HL-60 (cell line): ENCODE measurements around the gene SKAP2.

Source experiments
- DNase-seq, 2 experiments: peaks; one replicate each; pipeline ENCODE4 v3.0.0-alpha.2; 2010 to 2020; ENCODE audit warnings: low read depth in 1 of 2, low spot score in 1 of 2
- H3K27ac ChIP-seq: fragments of 250-450 bp; sonication (Bioruptor Pico); replicated peaks from 2 replicates; pipeline ENCODE4 v1.5.1; 2020; ENCODE audit warnings: mild to moderate bottlenecking, moderate library complexity
- H3K27me3 ChIP-seq: fragments of 250-450 bp; sonication (Bioruptor Pico); 2 replicates; pipeline ENCODE4 v1.5.1; 2021; ENCODE audit warnings: mild to moderate bottlenecking, moderate library complexity; ENCODE audit not compliant: insufficient read depth, poor library complexity, severe bottlenecking
- H3K4me3 ChIP-seq: replicated peaks from 2 replicates; pipeline ENCODE4 v1.5.1; 2011; ENCODE audit warnings: mild to moderate bottlenecking, control low read depth, low read length; ENCODE audit not compliant: insufficient read depth
- GABPA ChIP-seq: IDR thresholded peaks from 2 replicates; pipeline ENCODE4 v1.6.1; 2012; ENCODE audit warnings: low read depth
- POLR2AphosphoS5 ChIP-seq: IDR thresholded peaks from 2 replicates; pipeline ENCODE4 v1.6.1; 2012; ENCODE audit warnings: low read depth
- SPI1 ChIP-seq: IDR thresholded peaks from 2 replicates; pipeline ENCODE4 v1.6.1; 2012; ENCODE audit warnings: low read depth, mild to moderate bottlenecking, borderline replicate concordance
- TF ChIP-seq, protein P1 (sequence below): IDR thresholded peaks from one replicate; pipeline ENCODE4 v1.5.1; 2011; ENCODE audit warnings: low read length, control low read depth, inconsistent platforms; ENCODE audit not compliant: insufficient read depth
- TF ChIP-seq, protein P2 (sequence below): IDR thresholded peaks from 2 replicates; pipeline ENCODE4 v1.6.1; 2012; ENCODE audit warnings: low read depth; ENCODE audit not compliant: insufficient replicate concordance

Gene SKAP2

DNA sequence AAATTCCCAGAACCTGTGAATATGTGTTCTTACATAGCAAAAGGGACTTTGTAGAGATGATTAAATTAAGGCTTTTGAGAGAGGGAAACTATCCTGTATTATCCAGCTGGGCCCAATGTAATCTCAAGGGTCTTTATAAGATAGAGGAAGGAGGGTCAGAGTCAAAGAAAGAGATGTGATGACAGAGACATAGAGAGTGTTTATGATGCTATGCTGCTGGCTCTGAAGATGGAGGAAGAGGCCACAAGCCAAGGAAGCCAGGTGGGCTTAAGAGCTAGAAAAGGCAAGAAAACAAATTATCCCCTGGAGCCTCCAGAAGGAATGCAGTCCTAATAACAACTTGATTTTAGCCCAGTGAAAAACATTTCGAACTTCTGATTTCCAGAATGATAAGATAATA lies 15.3 kb upstream of the SKAP2 start:
- Histone ChIP-seq H3K4me3 (no peak overlapping the region), H3K27me3 (no peaks in the 10 kb centered on the region), H3K27ac (no peak overlapping the region)
- TF ChIP-seq POLR2AphosphoS5 = no peak
- no peak for TF ChIP-seq SPI1
- TF ChIP-seq, protein P1, sequence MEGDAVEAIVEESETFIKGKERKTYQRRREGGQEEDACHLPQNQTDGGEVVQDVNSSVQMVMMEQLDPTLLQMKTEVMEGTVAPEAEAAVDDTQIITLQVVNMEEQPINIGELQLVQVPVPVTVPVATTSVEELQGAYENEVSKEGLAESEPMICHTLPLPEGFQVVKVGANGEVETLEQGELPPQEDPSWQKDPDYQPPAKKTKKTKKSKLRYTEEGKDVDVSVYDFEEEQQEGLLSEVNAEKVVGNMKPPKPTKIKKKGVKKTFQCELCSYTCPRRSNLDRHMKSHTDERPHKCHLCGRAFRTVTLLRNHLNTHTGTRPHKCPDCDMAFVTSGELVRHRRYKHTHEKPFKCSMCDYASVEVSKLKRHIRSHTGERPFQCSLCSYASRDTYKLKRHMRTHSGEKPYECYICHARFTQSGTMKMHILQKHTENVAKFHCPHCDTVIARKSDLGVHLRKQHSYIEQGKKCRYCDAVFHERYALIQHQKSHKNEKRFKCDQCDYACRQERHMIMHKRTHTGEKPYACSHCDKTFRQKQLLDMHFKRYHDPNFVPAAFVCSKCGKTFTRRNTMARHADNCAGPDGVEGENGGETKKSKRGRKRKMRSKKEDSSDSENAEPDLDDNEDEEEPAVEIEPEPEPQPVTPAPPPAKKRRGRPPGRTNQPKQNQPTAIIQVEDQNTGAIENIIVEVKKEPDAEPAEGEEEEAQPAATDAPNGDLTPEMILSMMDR = no peak
- no peak for TF ChIP-seq GABPA
- TF ChIP-seq, protein P2, sequence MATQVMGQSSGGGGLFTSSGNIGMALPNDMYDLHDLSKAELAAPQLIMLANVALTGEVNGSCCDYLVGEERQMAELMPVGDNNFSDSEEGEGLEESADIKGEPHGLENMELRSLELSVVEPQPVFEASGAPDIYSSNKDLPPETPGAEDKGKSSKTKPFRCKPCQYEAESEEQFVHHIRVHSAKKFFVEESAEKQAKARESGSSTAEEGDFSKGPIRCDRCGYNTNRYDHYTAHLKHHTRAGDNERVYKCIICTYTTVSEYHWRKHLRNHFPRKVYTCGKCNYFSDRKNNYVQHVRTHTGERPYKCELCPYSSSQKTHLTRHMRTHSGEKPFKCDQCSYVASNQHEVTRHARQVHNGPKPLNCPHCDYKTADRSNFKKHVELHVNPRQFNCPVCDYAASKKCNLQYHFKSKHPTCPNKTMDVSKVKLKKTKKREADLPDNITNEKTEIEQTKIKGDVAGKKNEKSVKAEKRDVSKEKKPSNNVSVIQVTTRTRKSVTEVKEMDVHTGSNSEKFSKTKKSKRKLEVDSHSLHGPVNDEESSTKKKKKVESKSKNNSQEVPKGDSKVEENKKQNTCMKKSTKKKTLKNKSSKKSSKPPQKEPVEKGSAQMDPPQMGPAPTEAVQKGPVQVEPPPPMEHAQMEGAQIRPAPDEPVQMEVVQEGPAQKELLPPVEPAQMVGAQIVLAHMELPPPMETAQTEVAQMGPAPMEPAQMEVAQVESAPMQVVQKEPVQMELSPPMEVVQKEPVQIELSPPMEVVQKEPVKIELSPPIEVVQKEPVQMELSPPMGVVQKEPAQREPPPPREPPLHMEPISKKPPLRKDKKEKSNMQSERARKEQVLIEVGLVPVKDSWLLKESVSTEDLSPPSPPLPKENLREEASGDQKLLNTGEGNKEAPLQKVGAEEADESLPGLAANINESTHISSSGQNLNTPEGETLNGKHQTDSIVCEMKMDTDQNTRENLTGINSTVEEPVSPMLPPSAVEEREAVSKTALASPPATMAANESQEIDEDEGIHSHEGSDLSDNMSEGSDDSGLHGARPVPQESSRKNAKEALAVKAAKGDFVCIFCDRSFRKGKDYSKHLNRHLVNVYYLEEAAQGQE = no peak
- no peak for DNase-seq

- DNase-seq = no peak
Observed at GRCh38 chr7:26868841-26869495, 4.6 kb upstream of the SKAP2 start.

DNA sequence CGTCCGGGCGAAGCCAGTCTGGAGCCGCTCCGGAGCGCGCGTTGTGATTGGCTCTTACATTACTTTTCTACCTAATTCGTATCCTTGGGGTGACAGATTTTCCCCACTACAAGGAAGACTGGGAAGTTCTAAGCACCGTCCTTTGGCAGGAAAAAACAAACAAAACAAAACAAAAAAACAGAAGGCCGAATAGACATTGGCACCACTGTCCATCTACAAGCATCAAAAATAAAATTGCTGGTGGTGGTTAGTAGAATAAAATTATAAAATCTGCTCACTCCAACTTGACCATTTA lies 651 bp upstream of the SKAP2 start:
- DNase-seq = peak in 1 of 2 experiments; percentile 43
- TF ChIP-seq, protein P2 = no peak
- no peak for TF ChIP-seq GABPA
- no peak for TF ChIP-seq POLR2AphosphoS5
- no peak for TF ChIP-seq SPI1
- TF ChIP-seq, protein P1 = no peak
- H3K27ac ChIP-seq = peak overlapping the region; percentile 90
- H3K4me3 ChIP-seq = peak overlapping the region; percentile 78
- H3K27me3 ChIP-seq = no peaks in the 10 kb centered on the region

More at GRCh38 chr7:26868841-26869495, 4.6 kb upstream of the SKAP2 start:
- H3K27ac ChIP-seq = no peak overlapping the region
- H3K27me3 ChIP-seq = no peaks in the 10 kb centered on the region
- no peak overlapping the region for H3K4me3 ChIP-seq
- TF ChIP-seq, protein P2 = no peak
- TF ChIP-seq SPI1 (no peak), POLR2AphosphoS5 (no peak), GABPA (no peak)
- TF ChIP-seq, protein P1 = no peak
